Measurements from ENCODE around the gene CCDC148.
"Not testable (repeated sequence)": the region's sequence is repeated elsewhere in the genome, so short reads cannot be mapped to it uniquely, and the experiment has no call there.

Gene CCDC148

DNA sequence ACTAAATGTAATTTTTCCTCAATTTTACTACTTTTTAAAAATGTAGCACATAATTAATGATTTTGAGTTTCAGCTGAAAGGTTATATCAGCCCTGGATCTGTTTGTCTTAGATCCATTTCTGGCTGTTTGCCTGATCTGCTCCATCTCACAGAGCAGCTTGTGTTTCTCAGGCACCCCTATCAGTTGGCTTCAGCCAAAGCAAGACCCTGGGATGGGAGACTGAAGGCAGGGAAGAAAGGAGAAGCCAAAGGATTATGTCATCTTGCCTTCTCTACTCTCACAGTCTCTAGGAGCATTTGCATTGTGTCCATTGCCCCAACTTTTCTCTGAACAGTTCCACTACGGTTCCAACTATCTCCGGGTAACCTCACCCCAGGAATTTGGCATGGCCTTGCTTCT is 110.5 kb downstream of the CCDC148 start:
- H3K9ac ChIP-seq (ENCODE audit: low read length) = no peak overlapping the region
- TF ChIP-seq EZH2 (IDR thresholded peaks at IDR 0.05; ENCODE audit: borderline replicate concordance, low read length) = no peak
- TF ChIP-seq, protein P1, sequence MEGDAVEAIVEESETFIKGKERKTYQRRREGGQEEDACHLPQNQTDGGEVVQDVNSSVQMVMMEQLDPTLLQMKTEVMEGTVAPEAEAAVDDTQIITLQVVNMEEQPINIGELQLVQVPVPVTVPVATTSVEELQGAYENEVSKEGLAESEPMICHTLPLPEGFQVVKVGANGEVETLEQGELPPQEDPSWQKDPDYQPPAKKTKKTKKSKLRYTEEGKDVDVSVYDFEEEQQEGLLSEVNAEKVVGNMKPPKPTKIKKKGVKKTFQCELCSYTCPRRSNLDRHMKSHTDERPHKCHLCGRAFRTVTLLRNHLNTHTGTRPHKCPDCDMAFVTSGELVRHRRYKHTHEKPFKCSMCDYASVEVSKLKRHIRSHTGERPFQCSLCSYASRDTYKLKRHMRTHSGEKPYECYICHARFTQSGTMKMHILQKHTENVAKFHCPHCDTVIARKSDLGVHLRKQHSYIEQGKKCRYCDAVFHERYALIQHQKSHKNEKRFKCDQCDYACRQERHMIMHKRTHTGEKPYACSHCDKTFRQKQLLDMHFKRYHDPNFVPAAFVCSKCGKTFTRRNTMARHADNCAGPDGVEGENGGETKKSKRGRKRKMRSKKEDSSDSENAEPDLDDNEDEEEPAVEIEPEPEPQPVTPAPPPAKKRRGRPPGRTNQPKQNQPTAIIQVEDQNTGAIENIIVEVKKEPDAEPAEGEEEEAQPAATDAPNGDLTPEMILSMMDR (IDR thresholded peaks at IDR 0.05; ENCODE audit: low read length) = no peak
- no peak overlapping the region for H3K27ac ChIP-seq (ENCODE audit: low read depth, low read length, poor library complexity, severe bottlenecking)
- no peaks in the 10 kb centered on the region for H3F3A ChIP-seq (ENCODE audit: insufficient read depth, low read length)
- H3K79me2 ChIP-seq (ENCODE audit: insufficient read depth, low read length) = no peaks in the 10 kb centered on the region
- no peak overlapping the region for H3K4me3 ChIP-seq (ENCODE audit: low read depth, low read length, poor library complexity, severe bottlenecking)
- no peaks in the 10 kb centered on the region for H3K9me2 ChIP-seq (ENCODE audit: low read depth, low read length)
- H3K4me1 ChIP-seq (ENCODE audit: insufficient read depth, low read length, severe bottlenecking) = no peaks in the 10 kb centered on the region
- no peaks in the 10 kb centered on the region for H3K36me3 ChIP-seq (ENCODE audit: insufficient read depth, low read length)
- no peaks in the 10 kb centered on the region for H3K27me3 ChIP-seq (ENCODE audit: insufficient read depth, low read length)
- no peaks in the 10 kb centered on the region for H3K9me3 ChIP-seq (ENCODE audit: low read length)
- no peaks in the 10 kb centered on the region for H4K20me1 ChIP-seq (ENCODE audit: insufficient read depth, low read length)
- no peak overlapping the region for H2AFZ ChIP-seq (ENCODE audit: low read length)
- no peak overlapping the region for H3K4me2 ChIP-seq (ENCODE audit: low read length)

DNA sequence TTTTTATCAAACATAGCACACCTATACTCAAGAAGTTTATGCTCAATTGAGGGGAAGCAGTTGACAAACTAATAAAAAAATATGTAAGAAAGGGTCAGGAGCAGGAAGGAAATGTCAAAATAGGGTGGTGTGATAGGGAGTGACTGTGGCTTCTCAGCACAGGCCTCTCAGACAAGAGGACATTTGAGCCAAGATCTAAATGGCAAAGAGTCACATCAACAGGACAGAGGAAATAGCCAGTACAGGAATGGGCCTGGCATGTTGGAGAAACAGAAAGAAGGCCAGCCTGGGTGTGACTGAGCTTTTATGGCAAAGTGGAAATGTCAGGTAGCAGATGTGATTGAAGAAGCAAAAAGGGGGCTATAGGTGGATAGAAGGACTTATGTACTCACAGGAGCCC is 117.0 kb downstream of the CCDC148 start:
- Histone ChIP-seq H3K79me2 (ENCODE audit: insufficient read depth, low read length) (no peaks in the 10 kb centered on the region), H3K4me2 (ENCODE audit: low read length) (no peak overlapping the region), H3F3A (ENCODE audit: insufficient read depth, low read length) (no peaks in the 10 kb centered on the region), H3K36me3 (ENCODE audit: insufficient read depth, low read length) (no peaks in the 10 kb centered on the region), H2AFZ (ENCODE audit: low read length) (no peak overlapping the region), H3K9me2 (ENCODE audit: low read depth, low read length) (no peaks in the 10 kb centered on the region), H3K4me3 (ENCODE audit: low read depth, low read length, poor library complexity, severe bottlenecking) (no peak overlapping the region), H3K4me1 (ENCODE audit: insufficient read depth, low read length, severe bottlenecking) (no peaks in the 10 kb centered on the region), H3K9ac (ENCODE audit: low read length) (no peak overlapping the region), H3K27me3 (ENCODE audit: insufficient read depth, low read length) (no peaks in the 10 kb centered on the region), H3K27ac (ENCODE audit: low read depth, low read length, poor library complexity, severe bottlenecking) (no peak overlapping the region), H4K20me1 (ENCODE audit: insufficient read depth, low read length) (no peaks in the 10 kb centered on the region), H3K9me3 (ENCODE audit: low read length) (no peaks in the 10 kb centered on the region)
- TF ChIP-seq, protein P1 (IDR thresholded peaks at IDR 0.05; ENCODE audit: low read length) = no peak
- no peak for TF ChIP-seq EZH2 (IDR thresholded peaks at IDR 0.05; ENCODE audit: borderline replicate concordance, low read length)

DNA sequence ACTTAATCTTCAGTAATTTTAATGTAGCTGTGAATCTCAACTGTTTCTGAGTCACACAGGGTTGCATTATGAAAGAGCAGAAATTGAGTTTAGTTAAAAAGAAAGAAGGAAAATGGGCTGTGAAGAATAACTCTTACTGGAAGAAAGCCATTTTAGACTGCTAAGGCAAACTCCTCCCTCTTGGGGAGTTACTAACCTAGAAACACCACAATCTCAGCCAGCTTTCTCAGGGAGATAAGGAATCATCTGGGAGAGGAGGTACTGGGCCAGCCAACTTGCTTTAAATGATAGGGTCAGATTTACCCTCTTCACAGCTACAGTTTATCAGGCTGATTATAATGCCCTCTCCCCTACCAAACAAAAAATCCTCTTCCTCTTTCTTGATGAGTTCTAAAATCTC is 119.5 kb downstream of the CCDC148 start:
- Histone ChIP-seq H3K4me1 (ENCODE audit: insufficient read depth, low read length, severe bottlenecking) (no peaks in the 10 kb centered on the region), H2AFZ (ENCODE audit: low read length) (no peak overlapping the region), H3K9me3 (ENCODE audit: low read length) (no peaks in the 10 kb centered on the region), H3K4me2 (ENCODE audit: low read length) (no peak overlapping the region), H3K36me3 (ENCODE audit: insufficient read depth, low read length) (no peaks in the 10 kb centered on the region), H3K9ac (ENCODE audit: low read length) (no peak overlapping the region), H3K27me3 (ENCODE audit: insufficient read depth, low read length) (no peaks in the 10 kb centered on the region), H4K20me1 (ENCODE audit: insufficient read depth, low read length) (no peaks in the 10 kb centered on the region), H3K79me2 (ENCODE audit: insufficient read depth, low read length) (no peaks in the 10 kb centered on the region), H3F3A (ENCODE audit: insufficient read depth, low read length) (no peaks in the 10 kb centered on the region), H3K27ac (ENCODE audit: low read depth, low read length, poor library complexity, severe bottlenecking) (no peak overlapping the region), H3K4me3 (ENCODE audit: low read depth, low read length, poor library complexity, severe bottlenecking) (no peak overlapping the region), H3K9me2 (ENCODE audit: low read depth, low read length) (no peaks in the 10 kb centered on the region)
- no peak for TF ChIP-seq EZH2 (IDR thresholded peaks at IDR 0.05; ENCODE audit: borderline replicate concordance, low read length)
- TF ChIP-seq, protein P1 (IDR thresholded peaks at IDR 0.05; ENCODE audit: low read length) = no peak

DNA sequence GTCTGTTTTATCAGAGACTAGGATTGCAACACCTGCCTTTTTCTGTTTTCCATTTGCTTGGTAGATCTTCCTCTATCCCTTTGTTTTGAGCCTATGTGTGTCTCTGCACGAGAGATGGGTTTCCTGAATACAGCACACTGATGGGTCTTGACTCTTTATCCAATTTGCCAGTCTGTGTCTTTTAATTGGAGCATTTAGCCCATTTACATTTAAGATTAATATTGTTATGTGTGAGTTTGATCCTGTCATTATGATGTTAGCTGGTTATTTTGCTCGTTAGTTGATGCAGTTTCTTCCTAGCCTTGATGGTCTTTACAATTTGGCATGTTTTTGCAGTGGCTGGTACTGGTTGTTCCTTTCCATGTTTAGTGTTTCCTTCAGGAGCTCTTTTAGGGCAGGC is 124.8 kb downstream of the CCDC148 start:
- not testable (repeated sequence) for H3K9me2 ChIP-seq (ENCODE audit: low read depth, low read length); H3K4me2 ChIP-seq (ENCODE audit: low read length); H3F3A ChIP-seq (ENCODE audit: insufficient read depth, low read length)

More for the DNA sequence above, 124.8 kb downstream of the CCDC148 start:
- not testable (repeated sequence) for H2AFZ ChIP-seq (ENCODE audit: low read length); H3K9me3 ChIP-seq (ENCODE audit: low read length); H3K27ac ChIP-seq (ENCODE audit: low read depth, low read length, poor library complexity, severe bottlenecking); H3K79me2 ChIP-seq (ENCODE audit: insufficient read depth, low read length); H3K4me1 ChIP-seq (ENCODE audit: insufficient read depth, low read length, severe bottlenecking); H3K4me3 ChIP-seq (ENCODE audit: low read depth, low read length, poor library complexity, severe bottlenecking); H3K9ac ChIP-seq (ENCODE audit: low read length); H3K27me3 ChIP-seq (ENCODE audit: insufficient read depth, low read length); H4K20me1 ChIP-seq (ENCODE audit: insufficient read depth, low read length); H3K36me3 ChIP-seq (ENCODE audit: insufficient read depth, low read length)
